ENCODE measurements around the gene EDN2.

EDN2 gene

DNA sequence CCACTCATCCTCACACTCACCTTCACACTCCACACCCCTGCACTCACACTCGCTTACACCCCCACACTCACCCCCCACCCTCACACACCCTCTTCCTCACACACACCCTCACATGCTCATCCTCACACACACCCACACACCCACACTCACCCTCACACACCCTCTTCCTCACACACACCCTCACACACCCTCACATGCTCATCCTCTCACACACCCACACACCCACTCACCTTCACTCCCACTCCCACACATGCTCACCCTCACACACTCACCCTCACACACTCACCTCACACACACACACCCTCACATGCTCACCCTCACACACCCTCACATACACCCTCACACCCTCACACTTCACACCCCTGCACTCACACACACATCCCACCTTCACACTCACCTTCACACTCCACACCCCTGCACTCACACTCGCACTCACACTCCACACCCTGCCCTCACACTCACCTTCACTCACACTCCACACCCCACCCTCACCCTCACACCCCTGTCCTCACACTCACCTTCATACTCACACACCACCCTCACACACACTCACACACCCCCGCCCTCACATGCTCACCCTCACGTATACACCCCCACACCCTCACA is 42.6 kb upstream of the EDN2 start:
- Histone ChIP-seq H2BK12ac (ENCODE audit: low read length) (no peak overlapping the region), H3K36me3 (ENCODE audit: control insufficient read depth in 1 of 2, insufficient read depth in 2 of 2, low read length in 2 of 2) (no peaks in the 10 kb centered on the region)
- 100% methylated on average over 4 of the region's 4 CpGs for WGBS (ENCODE audit: extremely low coverage, insufficient coverage, insufficient read length)

DNA sequence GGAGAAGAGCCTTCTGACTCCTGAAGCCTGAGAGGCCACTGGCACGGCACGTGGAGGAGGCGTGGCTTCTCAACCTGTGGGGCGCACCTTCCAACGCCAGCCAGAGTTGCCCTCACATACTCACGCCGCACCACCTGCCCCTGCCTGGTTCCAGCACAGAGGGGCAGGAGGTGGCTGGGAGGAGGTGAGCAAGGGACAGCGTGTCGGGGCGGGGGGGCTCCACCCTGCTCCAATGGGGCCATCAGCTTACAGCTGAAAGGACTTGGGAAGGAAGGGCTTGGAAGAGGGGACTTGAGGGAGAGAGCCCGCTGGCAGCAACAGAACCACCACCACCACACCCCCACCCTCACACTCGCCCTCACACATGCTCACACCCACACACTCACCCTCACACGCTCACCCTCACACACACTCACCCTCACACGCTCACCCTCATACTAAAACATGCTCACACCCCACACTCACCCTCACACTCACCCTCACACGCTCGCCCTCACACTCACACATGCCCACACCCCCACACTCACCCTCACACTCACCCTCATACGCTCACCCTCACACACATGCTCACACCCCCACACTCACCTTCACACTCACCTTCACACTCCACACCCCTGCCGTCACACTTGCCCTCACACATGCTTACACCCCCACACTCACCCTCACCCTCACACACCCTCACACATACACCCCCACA is 41.6 kb upstream of the EDN2 start:
- peaks cover 6% of the 10 kb centered on the region for H3K79me2 ChIP-seq (ENCODE audit: control insufficient read depth, insufficient read depth, low read length, poor library complexity)
- no peaks in the 10 kb centered on the region for H3K27me3 ChIP-seq (ENCODE audit: insufficient read depth, low read length)
- H2BK120ac ChIP-seq (ENCODE audit: insufficient read depth, low read length, poor library complexity), result no peak overlapping the region
- H3K4me2 ChIP-seq (ENCODE audit: low read length), result no peak overlapping the region
- H3K36me3 ChIP-seq (ENCODE audit: control insufficient read depth in 1 of 2, insufficient read depth in 2 of 2, low read length in 2 of 2), result no peaks in the 10 kb centered on the region
- H3K4me1 ChIP-seq (ENCODE audit: control insufficient read depth in 1 of 2, insufficient read depth in 2 of 2, low read length in 2 of 2), result peaks cover 17 to 18% of the 10 kb centered on the region in 2 experiments
- H2BK5ac ChIP-seq (ENCODE audit: low read depth, low read length, poor library complexity), result no peak overlapping the region
- H3K79me1 ChIP-seq (ENCODE audit: low read length), result peaks cover 14% of the 10 kb centered on the region
- 100% methylated on average over 5 of the region's 18 CpGs for WGBS (ENCODE audit: extremely low coverage, insufficient coverage, insufficient read length)
- H4K91ac ChIP-seq (ENCODE audit: low read depth, low read length), result no peak overlapping the region
- H3K9me3 ChIP-seq (ENCODE audit: insufficient read depth, low read depth, low read length), result peaks cover 33% of the 10 kb centered on the region
- no peak overlapping the region for H4K8ac ChIP-seq (ENCODE audit: low read depth, low read length)
- H2AFZ ChIP-seq (ENCODE audit: insufficient read depth, low read length, poor library complexity), result no peak overlapping the region
- no peak overlapping the region for H3K27ac ChIP-seq (ENCODE audit: low read depth, low read length)
- no peak overlapping the region for H3K14ac ChIP-seq (ENCODE audit: low read length)
- no peak overlapping the region for H3K9ac ChIP-seq (ENCODE audit: low read length)
- H3K4ac ChIP-seq (ENCODE audit: low read depth, low read length), result no peak overlapping the region
- H3K23ac ChIP-seq (ENCODE audit: low read length), result no peak overlapping the region
- no peak overlapping the region for H4K12ac ChIP-seq (ENCODE audit: low read depth, low read length)
- peak overlapping the region; percentile 23 for H3K4me3 ChIP-seq (ENCODE audit: low read depth, low read length)
- no peak for DNase-seq
- H2AK5ac ChIP-seq (ENCODE audit: low read length), result no peak overlapping the region
- no peak overlapping the region for H3K18ac ChIP-seq (ENCODE audit: low read length)
- no peak overlapping the region for H2BK12ac ChIP-seq (ENCODE audit: low read length)

More for the DNA sequence above, 42.6 kb upstream of the EDN2 start:
- H4K8ac ChIP-seq (ENCODE audit: low read depth, low read length), result no peak overlapping the region
- H2BK5ac ChIP-seq (ENCODE audit: low read depth, low read length, poor library complexity), result no peak overlapping the region
- H3K4me1 ChIP-seq (ENCODE audit: control insufficient read depth in 1 of 2, insufficient read depth in 2 of 2, low read length in 2 of 2), result peaks cover 7 to 8% of the 10 kb centered on the region in 2 experiments
- no peak overlapping the region for H4K12ac ChIP-seq (ENCODE audit: low read depth, low read length)
- no peak overlapping the region for H3K23ac ChIP-seq (ENCODE audit: low read length)
- peak overlapping the region; percentile 44 for H3K4me3 ChIP-seq (ENCODE audit: low read depth, low read length)
- H3K9me3 ChIP-seq (ENCODE audit: insufficient read depth, low read depth, low read length), result peaks cover 33% of the 10 kb centered on the region
- peaks cover 8% of the 10 kb centered on the region for H3K79me1 ChIP-seq (ENCODE audit: low read length)
- no peak overlapping the region for H2BK120ac ChIP-seq (ENCODE audit: insufficient read depth, low read length, poor library complexity)
- peaks cover 6% of the 10 kb centered on the region for H3K79me2 ChIP-seq (ENCODE audit: control insufficient read depth, insufficient read depth, low read length, poor library complexity)
- no peak overlapping the region for H2AFZ ChIP-seq (ENCODE audit: insufficient read depth, low read length, poor library complexity)
- H3K4ac ChIP-seq (ENCODE audit: low read depth, low read length), result no peak overlapping the region
- no peak overlapping the region for H3K9ac ChIP-seq (ENCODE audit: low read length)
- no peak overlapping the region for H2AK5ac ChIP-seq (ENCODE audit: low read length)
- H3K18ac ChIP-seq (ENCODE audit: low read length), result no peak overlapping the region
- no peak overlapping the region for H3K27ac ChIP-seq (ENCODE audit: low read depth, low read length)
- no peak for DNase-seq
- H4K91ac ChIP-seq (ENCODE audit: low read depth, low read length), result no peak overlapping the region
- no peak overlapping the region for H3K14ac ChIP-seq (ENCODE audit: low read length)
- H3K4me2 ChIP-seq (ENCODE audit: low read length), result no peak overlapping the region
- no peaks in the 10 kb centered on the region for H3K27me3 ChIP-seq (ENCODE audit: insufficient read depth, low read length)

DNA sequence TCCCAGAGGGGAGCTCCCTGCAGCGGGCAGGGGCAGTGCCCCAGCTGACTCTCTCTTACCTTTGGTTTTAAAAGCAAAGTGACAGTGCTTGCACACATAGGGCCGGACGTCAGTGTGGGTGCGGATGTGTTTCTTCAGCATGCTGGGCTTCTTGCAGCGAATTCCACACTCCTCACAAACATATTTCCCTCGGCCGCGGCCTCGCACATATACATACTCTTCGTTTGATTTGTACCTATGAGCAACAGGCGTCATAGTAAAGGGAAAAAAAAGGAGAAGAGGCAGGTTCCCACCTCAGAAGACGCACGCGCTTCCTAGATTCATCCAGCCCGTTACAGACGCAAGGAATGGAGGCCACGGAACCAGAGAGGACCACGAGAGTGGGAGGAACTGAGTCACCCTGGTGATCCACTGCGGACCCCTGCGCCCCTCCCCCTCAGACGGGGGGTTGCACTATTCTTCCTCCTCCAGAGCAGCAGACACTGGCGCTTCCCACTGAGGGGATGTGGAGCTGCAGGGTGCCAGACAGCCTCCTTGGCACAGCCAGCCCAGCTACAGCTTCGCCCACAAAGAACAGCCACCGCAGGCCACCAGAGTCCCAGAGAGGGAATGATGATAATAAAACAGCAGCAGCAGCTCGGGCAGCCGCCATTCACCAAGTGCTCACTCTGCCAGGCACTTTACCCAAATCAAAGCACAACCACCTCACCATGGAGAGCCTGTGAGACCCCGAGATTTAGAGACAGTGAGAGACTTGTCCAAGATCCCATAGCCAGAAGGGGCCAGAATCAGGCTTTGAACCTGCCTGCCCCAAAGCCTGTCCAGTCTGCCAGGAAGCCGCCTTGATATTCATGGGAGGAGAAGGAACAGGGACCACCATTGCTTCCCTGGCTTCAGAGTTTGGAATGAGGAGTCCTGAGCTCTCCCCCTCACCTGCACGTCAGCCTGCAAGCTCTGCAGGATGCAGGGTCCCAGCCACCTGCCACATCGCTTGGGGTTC is 40.5 kb upstream of the EDN2 start:
- no peak overlapping the region for H3K27ac ChIP-seq (ENCODE audit: low read depth, low read length)
- H3K18ac ChIP-seq (ENCODE audit: low read length), result no peak overlapping the region
- H4K12ac ChIP-seq (ENCODE audit: low read depth, low read length), result no peak overlapping the region
- peaks cover 28% of the 10 kb centered on the region for H3K9me3 ChIP-seq (ENCODE audit: insufficient read depth, low read depth, low read length)
- no peaks in the 10 kb centered on the region for H3K27me3 ChIP-seq (ENCODE audit: insufficient read depth, low read length)
- peak overlapping the region; percentile 1 for H2BK12ac ChIP-seq (ENCODE audit: low read length)
- no CpG with 5 or more reads among the region's 30 CpGs for WGBS (ENCODE audit: extremely low coverage, insufficient coverage, insufficient read length)
- no peak overlapping the region for H3K4me3 ChIP-seq (ENCODE audit: low read depth, low read length)
- H2AK5ac ChIP-seq (ENCODE audit: low read length), result no peak overlapping the region
- H3K79me2 ChIP-seq (ENCODE audit: control insufficient read depth, insufficient read depth, low read length, poor library complexity), result peaks cover 6% of the 10 kb centered on the region
- H3K9ac ChIP-seq (ENCODE audit: low read length), result no peak overlapping the region
- peaks cover 18% of the 10 kb centered on the region for H3K79me1 ChIP-seq (ENCODE audit: low read length)
- no peak overlapping the region for H2BK120ac ChIP-seq (ENCODE audit: insufficient read depth, low read length, poor library complexity)
- no peak overlapping the region for H2AFZ ChIP-seq (ENCODE audit: insufficient read depth, low read length, poor library complexity)
- H4K8ac ChIP-seq (ENCODE audit: low read depth, low read length), result no peak overlapping the region
- no peak overlapping the region for H3K14ac ChIP-seq (ENCODE audit: low read length)
- H3K23ac ChIP-seq (ENCODE audit: low read length), result no peak overlapping the region
- no peaks in the 10 kb centered on the region for H3K36me3 ChIP-seq (ENCODE audit: control insufficient read depth in 1 of 2, insufficient read depth in 2 of 2, low read length in 2 of 2)
- H3K4me1 ChIP-seq (ENCODE audit: control insufficient read depth in 1 of 2, insufficient read depth in 2 of 2, low read length in 2 of 2), result peaks cover 21% of the 10 kb centered on the region in 2 experiments
- H3K4me2 ChIP-seq (ENCODE audit: low read length), result no peak overlapping the region
- no peak overlapping the region for H2BK5ac ChIP-seq (ENCODE audit: low read depth, low read length, poor library complexity)
- no peak for DNase-seq
- H4K91ac ChIP-seq (ENCODE audit: low read depth, low read length), result peak overlapping the region; percentile 22
- no peak overlapping the region for H3K4ac ChIP-seq (ENCODE audit: low read depth, low read length)

DNA sequence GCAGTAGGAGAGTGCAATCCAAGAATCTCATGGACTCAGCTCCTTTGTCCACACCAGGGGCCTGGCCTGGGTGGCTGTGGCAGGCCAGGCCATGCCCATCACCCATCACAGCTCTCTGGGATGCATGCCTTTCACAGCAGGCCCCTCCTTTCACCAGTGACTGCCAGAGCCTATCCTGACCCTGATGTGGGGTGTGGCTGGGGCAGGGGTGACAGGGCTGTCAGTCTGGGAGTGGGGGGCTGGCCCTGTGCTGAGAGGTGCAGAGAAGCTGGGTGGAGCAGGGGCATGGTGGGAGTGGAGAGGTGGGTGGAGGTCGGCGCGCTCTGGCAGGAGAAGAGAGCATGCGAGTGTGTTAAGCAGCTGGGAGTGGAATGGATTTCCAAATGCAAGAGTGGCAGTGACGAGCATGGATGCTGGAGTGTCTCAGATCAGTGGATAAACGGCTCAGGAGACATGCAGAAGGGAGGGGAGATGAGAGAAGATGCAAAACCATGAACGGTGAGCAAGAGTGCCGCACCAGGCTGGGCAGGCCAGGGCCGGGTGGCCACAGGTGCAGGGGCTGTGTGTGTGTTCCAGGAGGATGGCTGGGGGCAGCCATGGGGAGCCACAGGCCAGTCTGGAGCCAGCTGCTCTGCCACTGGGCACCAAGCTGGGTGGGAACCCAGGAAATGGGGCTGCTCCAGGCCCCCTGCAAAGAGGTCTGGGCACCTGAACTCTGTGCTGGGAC is 39.6 kb upstream of the EDN2 start:
- Histone ChIP-seq H3K27me3 (ENCODE audit: insufficient read depth, low read length) (no peaks in the 10 kb centered on the region), H3K4me3 (ENCODE audit: low read depth, low read length) (no peak overlapping the region), H3K4ac (ENCODE audit: low read depth, low read length) (no peak overlapping the region), H4K12ac (ENCODE audit: low read depth, low read length) (no peak overlapping the region), H4K91ac (ENCODE audit: low read depth, low read length) (peak overlapping the region; percentile 22), H3K4me2 (ENCODE audit: low read length) (no peak overlapping the region), H3K4me1 (ENCODE audit: control insufficient read depth in 1 of 2, insufficient read depth in 2 of 2, low read length in 2 of 2) (peaks cover 21% of the 10 kb centered on the region in 2 experiments), H3K36me3 (ENCODE audit: control insufficient read depth in 1 of 2, insufficient read depth in 2 of 2, low read length in 2 of 2) (no peaks in the 10 kb centered on the region), H4K8ac (ENCODE audit: low read depth, low read length) (no peak overlapping the region), H2AFZ (ENCODE audit: insufficient read depth, low read length, poor library complexity) (no peak overlapping the region), H3K23ac (ENCODE audit: low read length) (no peak overlapping the region), H3K14ac (ENCODE audit: low read length) (no peak overlapping the region), H2AK5ac (ENCODE audit: low read length) (no peak overlapping the region), H3K27ac (ENCODE audit: low read depth, low read length) (no peak overlapping the region), H2BK12ac (ENCODE audit: low read length) (peak overlapping the region; percentile 20), H3K79me2 (ENCODE audit: control insufficient read depth, insufficient read depth, low read length, poor library complexity) (peaks cover 6% of the 10 kb centered on the region), H2BK5ac (ENCODE audit: low read depth, low read length, poor library complexity) (no peak overlapping the region), H3K79me1 (ENCODE audit: low read length) (peaks cover 18% of the 10 kb centered on the region), H3K9ac (ENCODE audit: low read length) (no peak overlapping the region), H3K9me3 (ENCODE audit: insufficient read depth, low read depth, low read length) (peaks cover 27% of the 10 kb centered on the region), H2BK120ac (ENCODE audit: insufficient read depth, low read length, poor library complexity) (no peak overlapping the region), H3K18ac (ENCODE audit: low read length) (no peak overlapping the region)
- WGBS (ENCODE audit: extremely low coverage, insufficient coverage, insufficient read length), result no CpG with 5 or more reads among the region's 9 CpGs
- DNase-seq, result no peak
